Liver (tissue), 2 donors: ENCODE measurements around the gene TOR4A.

Source experiments
- JUND ChIP-seq, 2 donors: IDR thresholded peaks; 2 replicates each; pipeline ENCODE4 v1.6.1; 2016; ENCODE audit warnings: antibody characterized with exemption in 2 of 2
- SP1 ChIP-seq: IDR thresholded peaks from 2 replicates; pipeline ENCODE4 v1.6.1; 2018; ENCODE audit warnings: antibody characterized with exemption, mild to moderate bottlenecking
- donor health status: healthy.

- TF ChIP-seq JUND (IDR thresholded peaks at IDR 0.05) = no peak
- TF ChIP-seq SP1 = no peak
Measured at GRCh38 chr9:137247135-137247915, 30.2 kb upstream of the TOR4A start.
